ENCODE measurements around the gene EDDM3A. TPM values are rescaled to one million over a fixed set of nuclear protein-coding genes. Genes with fewer than 3 reads are reported as not detected.

EDDM3A gene
- polyA plus RNA-seq, 1 donor (not counting 4 experiments of a cell fraction or from before 2014, with no cell fraction given) = not detected

GRCh38 chr14:20711261-20711660 is 34.4 kb upstream of the EDDM3A start:
- TF ChIP-seq CTCF (optimal IDR thresholded peaks at IDR 0.05 in 1 of 3, IDR thresholded peaks at IDR 0.05 in 1 of 3, conservative IDR thresholded peaks at IDR 0.05 in 1 of 3; ENCODE audit: extremely low read depth in 1 of 3, insufficient read depth in 2 of 3, low read length in 3 of 3) (no peak), EZH2 (IDR thresholded peaks at IDR 0.05; ENCODE audit: low read length) (no peak)

GRCh38 chr14:20711685-20712084 is 34.0 kb upstream of the EDDM3A start:
- dilution Hi-C loops (cut with MboI; ENCODE audit: extremely low pct_ligation_motif_present, low sequenced_read_pairs) = no loop called here
- Histone ChIP-seq H3K4me1 (ENCODE audit: control insufficient read depth, extremely low read depth, insufficient read depth, low read length) (no peaks in the 10 kb centered on the region), H3K9me1 (ENCODE audit: control insufficient read depth, extremely low read depth, insufficient read depth, low read length) (no peaks in the 10 kb centered on the region), H3K9me3 (ENCODE audit: control insufficient read depth, low read depth, low read length) (no peaks in the 10 kb centered on the region), H3K27me3 (ENCODE audit: control insufficient read depth, extremely low read depth, insufficient read depth, low read length) (no peaks in the 10 kb centered on the region), H3K4me2 (ENCODE audit: control insufficient read depth, extremely low read depth, insufficient read depth, low read depth, low read length) (no peak overlapping the region), H3K4me3 (ENCODE audit: control insufficient read depth in 2 of 3, extremely low read depth in 1 of 3, insufficient read depth in 2 of 3, low read depth in 1 of 3, low read length in 3 of 3) (no peak overlapping the region), H3K27ac (ENCODE audit: control insufficient read depth, insufficient read depth, low read length) (no peak overlapping the region), H3K9ac (ENCODE audit: control insufficient read depth, extremely low read depth, insufficient read depth, low read length) (no peak overlapping the region), H4K20me1 (ENCODE audit: control insufficient read depth, extremely low read depth, insufficient read depth, low read length) (no peaks in the 10 kb centered on the region), H3K79me2 (ENCODE audit: control insufficient read depth, insufficient read depth, low read length) (no peaks in the 10 kb centered on the region), H3K36me3 (ENCODE audit: control insufficient read depth in 2 of 2, extremely low read depth in 1 of 2, insufficient read depth in 2 of 2, low read length in 2 of 2) (no peaks in the 10 kb centered on the region), H2AFZ (ENCODE audit: control insufficient read depth, low read length) (no peak overlapping the region)
- FAIRE-seq = no peak
- no peak for DNase-seq (ENCODE audit: low read depth, low spot score)
- TF ChIP-seq EZH2 (IDR thresholded peaks at IDR 0.05; ENCODE audit: low read length) (no peak), CTCF (optimal IDR thresholded peaks at IDR 0.05 in 1 of 3, IDR thresholded peaks at IDR 0.05 in 1 of 3, conservative IDR thresholded peaks at IDR 0.05 in 1 of 3; ENCODE audit: extremely low read depth in 1 of 3, insufficient read depth in 2 of 3, low read length in 3 of 3) (no peak)

More at GRCh38 chr14:20711261-20711660, 34.4 kb upstream of the EDDM3A start:
- no peak overlapping the region for H3K4me3 ChIP-seq (ENCODE audit: control insufficient read depth in 2 of 3, extremely low read depth in 1 of 3, insufficient read depth in 2 of 3, low read depth in 1 of 3, low read length in 3 of 3)
- H4K20me1 ChIP-seq (ENCODE audit: control insufficient read depth, extremely low read depth, insufficient read depth, low read length) = no peaks in the 10 kb centered on the region
- H3K36me3 ChIP-seq (ENCODE audit: control insufficient read depth in 2 of 2, extremely low read depth in 1 of 2, insufficient read depth in 2 of 2, low read length in 2 of 2) = no peaks in the 10 kb centered on the region
- H3K27me3 ChIP-seq (ENCODE audit: control insufficient read depth, extremely low read depth, insufficient read depth, low read length) = no peaks in the 10 kb centered on the region
- no peak overlapping the region for H3K9ac ChIP-seq (ENCODE audit: control insufficient read depth, extremely low read depth, insufficient read depth, low read length)
- dilution Hi-C loops (cut with MboI; ENCODE audit: extremely low pct_ligation_motif_present, low sequenced_read_pairs) = no loop called here
- no peaks in the 10 kb centered on the region for H3K79me2 ChIP-seq (ENCODE audit: control insufficient read depth, insufficient read depth, low read length)
- H3K9me3 ChIP-seq (ENCODE audit: control insufficient read depth, low read depth, low read length) = no peaks in the 10 kb centered on the region
- no peak for FAIRE-seq
- no peak overlapping the region for H3K4me2 ChIP-seq (ENCODE audit: control insufficient read depth, extremely low read depth, insufficient read depth, low read depth, low read length)
- H3K9me1 ChIP-seq (ENCODE audit: control insufficient read depth, extremely low read depth, insufficient read depth, low read length) = no peaks in the 10 kb centered on the region
- DNase-seq (ENCODE audit: low read depth, low spot score) = no peak
- H2AFZ ChIP-seq (ENCODE audit: control insufficient read depth, low read length) = no peak overlapping the region
- H3K4me1 ChIP-seq (ENCODE audit: control insufficient read depth, extremely low read depth, insufficient read depth, low read length) = no peaks in the 10 kb centered on the region
- no peak overlapping the region for H3K27ac ChIP-seq (ENCODE audit: control insufficient read depth, insufficient read depth, low read length)

Data from keratinocyte (primary cell).